Activated B cell treated with CpG ODN at 0.5 μM for 24 hours (primary cell): ENCODE data around the gene AGAP2. TPM values are rescaled to one million over a fixed set of nuclear protein-coding genes. Genes with fewer than 3 reads are reported as not detected.

Experiments used
- ATAC-seq: fragments of 200-7000 bp; cut with Tn5 transposase; one replicate; pipeline ENCODE4 v1.10.0; 2021; ENCODE audit warnings: low read depth, mild to moderate bottlenecking, moderate library complexity
- CTCF ChIA-PET: fragments of 350-600 bp; sonication (Branson Sonifier 250); formaldehyde crosslinking; loops from one replicate; lab custom pipeline; 2021; ENCODE audit warnings: antibody characterized with exemption; lab: Charles Lee
- POLR2A ChIA-PET: fragments of 350-600 bp; sonication (Branson Sonifier 250); formaldehyde crosslinking; loops from one replicate; lab custom pipeline; 2021; ENCODE audit warnings: antibody characterized with exemption; lab: Charles Lee
- DNase-seq: peaks from one replicate; pipeline ENCODE4 v3.0.0; 2022
- H3K27ac Mint-ChIP-seq: one replicate; pipeline ENCODE4 v1.8.0; 2020; ENCODE audit warnings: mixed read lengths
- H3K27me3 Mint-ChIP-seq: one replicate; pipeline ENCODE4 v1.8.0; 2021; ENCODE audit warnings: mixed read lengths
- H3K36me3 Mint-ChIP-seq: one replicate; pipeline ENCODE4 v1.8.0; 2021; ENCODE audit warnings: low read depth, mixed read lengths
- H3K4me1 Mint-ChIP-seq: one replicate; pipeline ENCODE4 v1.8.0; 2021; ENCODE audit warnings: mixed read lengths
- H3K4me3 Mint-ChIP-seq: one replicate; pipeline ENCODE4 v1.8.0; 2020; ENCODE audit warnings: mild to moderate bottlenecking, mixed read lengths
- H3K9me3 Mint-ChIP-seq: one replicate; pipeline ENCODE4 v1.8.0; 2020; ENCODE audit warnings: mixed read lengths
- intact Hi-C: fragments of 100-400 bp; cut with micrococcal nuclease; formaldehyde crosslinking; loops from one replicate; pipeline ENCODE4 v1.15.1; 2024
- total RNA-seq: library from RNA; stranded (reverse); gene quantifications from 2 replicates; pipeline ENCODE4 v1.2.3, GENCODE V29; 2022
- TF ChIP-seq, protein P1 (sequence below): fragments of 200-600 bp; IDR thresholded peaks from one replicate; pipeline ENCODE4 v1.8.0; 2022; ENCODE audit warnings: antibody characterized with exemption, mild to moderate bottlenecking

The AGAP2 gene
- total RNA-seq, 1 donor from 2014 or later: 18.5 TPM

DNA sequence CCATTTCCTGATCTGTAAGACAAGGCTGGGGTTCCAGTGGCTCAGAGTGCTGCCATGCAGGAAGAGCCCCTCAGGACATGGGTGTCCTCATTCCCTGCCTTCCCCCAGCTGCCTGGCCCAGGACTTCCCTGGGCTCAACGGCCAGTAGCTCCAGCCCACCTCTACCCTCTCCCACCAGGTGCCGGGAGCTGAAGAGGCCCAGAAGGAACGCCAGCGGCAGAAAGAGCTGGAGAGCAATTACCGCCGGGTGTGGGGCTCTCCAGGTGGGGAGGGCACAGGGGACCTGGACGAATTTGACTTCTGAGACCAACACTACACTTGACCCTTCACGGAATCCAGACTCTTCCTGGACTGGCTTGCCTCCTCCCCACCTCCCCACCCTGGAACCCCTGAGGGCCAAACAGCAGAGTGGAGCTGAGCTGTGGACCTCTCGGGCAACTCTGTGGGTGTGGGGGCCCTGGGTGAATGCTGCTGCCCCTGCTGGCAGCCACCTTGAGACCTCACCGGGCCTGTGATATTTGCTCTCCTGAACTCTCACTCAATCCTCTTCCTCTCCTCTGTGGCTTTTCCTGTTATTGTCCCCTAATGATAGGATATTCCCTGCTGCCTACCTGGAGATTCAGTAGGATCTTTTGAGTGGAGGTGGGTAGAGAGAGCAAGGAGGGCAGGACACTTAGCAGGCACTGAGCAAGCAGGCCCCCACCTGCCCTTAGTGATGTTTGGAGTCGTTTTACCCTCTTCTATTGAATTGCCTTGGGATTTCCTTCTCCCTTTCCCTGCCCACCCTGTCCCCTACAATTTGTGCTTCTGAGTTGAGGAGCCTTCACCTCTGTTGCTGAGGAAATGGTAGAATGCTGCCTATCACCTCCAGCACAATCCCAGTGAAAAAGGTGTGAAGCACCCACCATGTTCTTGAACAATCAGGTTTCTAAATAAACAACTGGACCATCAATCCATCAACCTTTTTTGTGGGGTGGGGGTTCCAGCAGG, 17.6 kb downstream of the AGAP2 start:
- intact Hi-C loops: loop anchor here (2.0 kb wide), 1 partner anchor 22 kb away; no protein-coding TSS in a partner anchor
- peaks cover 63% of the 10 kb centered on the region for H3K36me3 Mint-ChIP-seq

DNA sequence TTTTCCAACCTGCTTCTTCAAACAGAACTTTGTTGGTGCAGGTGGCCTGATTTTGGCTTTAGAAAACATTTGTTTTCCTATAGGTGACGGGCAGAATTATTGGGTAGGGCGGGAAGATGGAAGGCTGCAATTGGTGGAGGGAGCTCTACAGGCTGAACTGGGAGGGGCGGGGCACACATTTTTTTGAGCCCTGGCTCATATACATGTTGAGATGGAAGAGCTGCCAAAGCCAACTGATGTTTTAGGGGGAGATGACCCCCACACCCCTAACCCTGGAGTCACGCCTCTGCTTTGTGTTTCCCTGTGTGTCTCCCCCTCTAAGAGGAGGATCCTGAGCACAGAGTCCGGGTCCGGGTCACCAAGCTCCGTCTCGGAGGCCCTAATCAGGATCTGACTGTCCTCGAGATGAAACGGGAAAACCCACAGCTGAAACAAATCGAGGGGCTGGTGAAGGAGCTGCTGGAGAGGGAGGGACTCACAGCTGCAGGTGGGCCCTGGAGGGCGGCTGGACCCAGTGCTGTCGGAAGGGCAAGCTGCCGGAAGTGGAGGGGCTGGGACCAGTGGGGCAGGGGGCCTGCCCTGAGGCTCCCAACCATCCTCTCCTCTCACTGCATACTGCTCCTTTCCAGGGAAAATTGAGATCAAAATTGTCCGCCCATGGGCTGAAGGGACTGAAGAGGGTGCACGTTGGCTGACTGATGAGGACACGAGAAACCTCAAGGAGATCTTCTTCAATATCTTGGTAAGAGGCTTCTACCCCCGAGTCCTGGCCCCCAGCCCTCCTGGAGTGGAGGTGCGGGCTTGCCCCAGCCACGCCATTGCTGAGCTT, 18.6 kb downstream of the AGAP2 start:
- Mint-ChIP-seq H3K27me3 (no peaks in the 10 kb centered on the region), H3K4me1 (peaks cover 16% of the 10 kb centered on the region), H3K4me3 (no peak overlapping the region), H3K9me3 (no peaks in the 10 kb centered on the region), H3K27ac (no peak overlapping the region), H3K36me3 (peaks cover 68% of the 10 kb centered on the region)
- DNase-seq: no peak
- TF ChIP-seq, protein P1, sequence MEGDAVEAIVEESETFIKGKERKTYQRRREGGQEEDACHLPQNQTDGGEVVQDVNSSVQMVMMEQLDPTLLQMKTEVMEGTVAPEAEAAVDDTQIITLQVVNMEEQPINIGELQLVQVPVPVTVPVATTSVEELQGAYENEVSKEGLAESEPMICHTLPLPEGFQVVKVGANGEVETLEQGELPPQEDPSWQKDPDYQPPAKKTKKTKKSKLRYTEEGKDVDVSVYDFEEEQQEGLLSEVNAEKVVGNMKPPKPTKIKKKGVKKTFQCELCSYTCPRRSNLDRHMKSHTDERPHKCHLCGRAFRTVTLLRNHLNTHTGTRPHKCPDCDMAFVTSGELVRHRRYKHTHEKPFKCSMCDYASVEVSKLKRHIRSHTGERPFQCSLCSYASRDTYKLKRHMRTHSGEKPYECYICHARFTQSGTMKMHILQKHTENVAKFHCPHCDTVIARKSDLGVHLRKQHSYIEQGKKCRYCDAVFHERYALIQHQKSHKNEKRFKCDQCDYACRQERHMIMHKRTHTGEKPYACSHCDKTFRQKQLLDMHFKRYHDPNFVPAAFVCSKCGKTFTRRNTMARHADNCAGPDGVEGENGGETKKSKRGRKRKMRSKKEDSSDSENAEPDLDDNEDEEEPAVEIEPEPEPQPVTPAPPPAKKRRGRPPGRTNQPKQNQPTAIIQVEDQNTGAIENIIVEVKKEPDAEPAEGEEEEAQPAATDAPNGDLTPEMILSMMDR: no peak
- intact Hi-C loops: loop anchor here (2.0 kb wide), 1 partner anchor 23 kb away; no protein-coding TSS in a partner anchor
- POLR2A ChIA-PET: interaction anchor here (0.5 kb wide), 1 partner anchor 76 kb away, joined by 3 read pairs; no protein-coding TSS in a partner anchor
- no peak for ATAC-seq
- CTCF ChIA-PET: no interaction called here

More for the DNA sequence above, 17.6 kb downstream of the AGAP2 start:
- H3K4me3 Mint-ChIP-seq: no peak overlapping the region
- no peak overlapping the region for H3K27ac Mint-ChIP-seq
- ATAC-seq: no peak
- TF ChIP-seq, protein P1: no peak
- no peak for DNase-seq
- no peaks in the 10 kb centered on the region for H3K9me3 Mint-ChIP-seq
- no peaks in the 10 kb centered on the region for H3K27me3 Mint-ChIP-seq
- ChIA-PET CTCF (no interaction called here), POLR2A (no interaction called here)
- H3K4me1 Mint-ChIP-seq: peaks cover 15% of the 10 kb centered on the region

DNA sequence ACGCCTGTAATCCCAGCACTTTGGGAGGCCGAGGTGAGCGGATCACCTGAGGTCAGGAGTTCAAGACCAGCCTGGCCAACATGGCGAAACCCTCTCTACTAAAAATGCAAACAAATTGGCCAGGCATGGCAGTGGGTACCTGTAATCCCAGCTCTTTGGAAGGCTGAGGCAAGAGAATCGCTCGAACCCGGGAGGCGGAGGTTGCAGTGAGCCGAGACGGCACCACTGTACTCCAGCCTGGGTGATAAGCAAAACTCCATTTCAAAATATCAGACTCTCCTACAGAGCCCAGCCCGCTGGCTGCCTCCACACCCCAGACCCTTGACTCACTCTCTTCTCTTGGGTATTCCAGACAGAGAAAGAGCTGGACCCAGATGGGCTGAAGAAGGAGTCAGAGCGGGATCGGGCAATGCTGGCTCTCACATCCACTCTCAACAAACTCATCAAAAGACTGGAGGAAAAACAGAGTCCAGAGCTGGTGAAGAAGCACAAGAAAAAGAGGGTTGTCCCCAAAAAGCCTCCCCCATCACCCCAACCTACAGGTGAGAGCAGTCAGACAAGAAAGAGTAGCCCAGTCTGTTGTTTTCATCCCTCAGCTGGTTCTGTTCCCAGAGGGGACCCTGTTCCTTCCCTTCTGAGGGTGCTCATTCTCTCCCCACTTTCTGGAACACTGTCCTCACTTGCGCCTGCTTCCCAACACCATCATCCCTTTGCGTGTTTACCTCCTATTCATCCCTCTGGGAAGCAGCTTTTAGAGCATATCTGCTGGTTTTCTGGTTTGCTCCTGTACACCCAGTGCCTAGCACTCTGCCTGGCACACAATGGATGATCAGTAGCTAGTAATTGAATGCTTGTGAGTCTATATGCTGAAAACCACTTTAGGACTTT, 19.7 kb downstream of the AGAP2 start:
- no peak for ATAC-seq
- CTCF ChIA-PET: no interaction called here
- Mint-ChIP-seq H3K9me3 (no peaks in the 10 kb centered on the region), H3K36me3 (peaks cover 71% of the 10 kb centered on the region), H3K27me3 (no peaks in the 10 kb centered on the region), H3K4me3 (no peak overlapping the region), H3K4me1 (peaks cover 12% of the 10 kb centered on the region), H3K27ac (no peak overlapping the region)
- TF ChIP-seq, protein P1: no peak
- POLR2A ChIA-PET: interaction anchor here (0.5 kb wide), 1 partner anchor 75 kb away, joined by 3 read pairs; no protein-coding TSS in a partner anchor
- intact Hi-C loops: no loop called here
- no peak for DNase-seq

DNA sequence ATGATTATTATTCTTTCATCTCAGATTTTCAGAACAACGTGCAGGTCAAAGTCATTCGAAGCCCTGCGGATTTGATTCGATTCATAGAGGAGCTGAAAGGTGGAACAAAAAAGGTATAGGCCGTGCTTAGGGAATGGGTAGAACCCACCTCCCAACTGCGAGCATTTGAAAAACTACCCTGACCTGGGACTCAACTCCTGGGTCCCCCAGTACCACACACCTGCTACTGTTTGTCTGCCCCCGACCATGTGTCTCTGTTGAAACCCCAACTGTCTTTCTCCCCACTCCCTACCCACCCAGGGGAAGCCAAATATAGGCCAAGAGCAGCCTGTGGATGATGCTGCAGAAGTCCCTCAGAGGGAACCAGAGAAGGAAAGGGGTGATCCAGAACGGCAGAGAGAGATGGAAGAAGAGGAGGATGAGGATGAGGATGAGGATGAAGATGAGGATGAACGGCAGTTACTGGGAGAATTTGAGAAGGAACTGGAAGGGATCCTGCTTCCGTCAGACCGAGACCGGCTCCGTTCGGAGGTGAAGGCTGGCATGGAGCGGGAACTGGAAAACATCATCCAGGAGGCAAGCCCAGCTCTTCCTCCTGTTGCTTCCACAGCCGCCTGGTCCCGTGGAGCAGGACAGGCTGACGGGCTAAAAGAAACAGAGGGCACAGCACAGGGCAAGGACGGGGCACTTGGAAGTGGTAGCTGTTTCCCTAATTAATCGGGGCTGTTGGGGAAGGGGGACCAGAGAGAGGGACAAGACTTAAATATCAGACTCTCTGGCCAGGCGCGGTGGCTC, 20.5 kb downstream of the AGAP2 start:
- H3K4me1 Mint-ChIP-seq: peaks cover 12% of the 10 kb centered on the region
- DNase-seq: no peak

More for the DNA sequence above, 20.5 kb downstream of the AGAP2 start:
- ChIA-PET CTCF (no interaction called here), POLR2A (no interaction called here)
- Mint-ChIP-seq H3K27me3 (no peaks in the 10 kb centered on the region), H3K36me3 (peaks cover 77% of the 10 kb centered on the region), H3K4me3 (no peak overlapping the region), H3K27ac (no peak overlapping the region), H3K9me3 (no peaks in the 10 kb centered on the region)
- intact Hi-C loops: no loop called here
- ATAC-seq: no peak
- TF ChIP-seq, protein P1: no peak
